Sigmoid colon (tissue), 3 donors: ENCODE results near the gene DNASE1L1.

Source experiments
- POLR2A ChIP-seq, 2 donors: fragments of 450-650 bp; IDR thresholded peaks; one replicate each; pipeline ENCODE4 v1.6.1; 2016; ENCODE audit warnings: antibody characterized with exemption in 2 of 2, mild to moderate bottlenecking in 2 of 2, moderate library complexity in 2 of 2
- TF ChIP-seq, protein P1 (sequence below), 4 experiments: fragments of 450-650 bp in 3 of 4; fragments of 200-600 bp in 1 of 4; IDR thresholded peaks; one replicate each; pipeline ENCODE4 v1.5.1; 2016 to 2019; ENCODE audit warnings: antibody characterized with exemption in 4 of 4, mild to moderate bottlenecking in 3 of 4, moderate library complexity in 2 of 4

DNA sequence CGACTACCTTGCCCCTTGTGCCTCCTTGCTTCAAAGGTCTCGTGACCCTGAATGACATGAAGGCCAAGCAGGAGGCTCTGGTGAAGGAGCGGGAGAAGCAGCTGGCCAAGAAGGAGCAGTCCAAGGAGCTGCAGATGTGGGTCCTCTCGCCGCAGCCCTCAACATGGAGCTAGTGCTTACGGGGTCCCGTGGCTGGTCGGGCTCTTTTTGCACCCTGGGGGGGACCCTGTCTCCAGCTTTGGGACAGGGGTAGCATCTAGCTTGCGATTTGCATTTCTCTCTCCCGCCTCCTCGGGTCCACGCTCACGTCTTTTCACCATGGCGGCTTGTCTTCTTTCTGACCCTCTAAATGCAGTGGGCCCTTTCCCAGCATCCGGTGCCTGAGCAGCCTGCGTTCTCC is 36.7 kb upstream of the DNASE1L1 start:
- TF ChIP-seq POLR2A (IDR thresholded peaks at IDR 0.05): no peak
- TF ChIP-seq, protein P1, sequence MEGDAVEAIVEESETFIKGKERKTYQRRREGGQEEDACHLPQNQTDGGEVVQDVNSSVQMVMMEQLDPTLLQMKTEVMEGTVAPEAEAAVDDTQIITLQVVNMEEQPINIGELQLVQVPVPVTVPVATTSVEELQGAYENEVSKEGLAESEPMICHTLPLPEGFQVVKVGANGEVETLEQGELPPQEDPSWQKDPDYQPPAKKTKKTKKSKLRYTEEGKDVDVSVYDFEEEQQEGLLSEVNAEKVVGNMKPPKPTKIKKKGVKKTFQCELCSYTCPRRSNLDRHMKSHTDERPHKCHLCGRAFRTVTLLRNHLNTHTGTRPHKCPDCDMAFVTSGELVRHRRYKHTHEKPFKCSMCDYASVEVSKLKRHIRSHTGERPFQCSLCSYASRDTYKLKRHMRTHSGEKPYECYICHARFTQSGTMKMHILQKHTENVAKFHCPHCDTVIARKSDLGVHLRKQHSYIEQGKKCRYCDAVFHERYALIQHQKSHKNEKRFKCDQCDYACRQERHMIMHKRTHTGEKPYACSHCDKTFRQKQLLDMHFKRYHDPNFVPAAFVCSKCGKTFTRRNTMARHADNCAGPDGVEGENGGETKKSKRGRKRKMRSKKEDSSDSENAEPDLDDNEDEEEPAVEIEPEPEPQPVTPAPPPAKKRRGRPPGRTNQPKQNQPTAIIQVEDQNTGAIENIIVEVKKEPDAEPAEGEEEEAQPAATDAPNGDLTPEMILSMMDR (IDR thresholded peaks at IDR 0.05): no peak
